Prostate gland (tissue), 2 donors: Measurements from ENCODE around the gene AGTRAP. TPM values are rescaled to one million over a fixed set of nuclear protein-coding genes. Genes with fewer than 3 reads are reported as not detected.

ENCODE experiments used
- DNase-seq: peaks from one replicate; pipeline ENCODE4 v3.0.0-alpha.2; 2019; ENCODE audit warnings: low spot score
- H3K27ac ChIP-seq, 2 donors: fragments of 200-600 bp; sonication (generic); 2 replicates each; pipeline ENCODE4 v1.5.1; 2017 to 2019
- H3K27me3 ChIP-seq: fragments of 200-600 bp; sonication (generic); replicated peaks from 2 replicates; pipeline ENCODE4 v1.5.1; 2019; ENCODE audit not compliant: insufficient read depth
- H3K36me3 ChIP-seq, 2 donors: fragments of 200-600 bp; sonication (generic); 1 replicate in 1 of 2; 2 replicates in 1 of 2; pipeline versions ENCODE4 v1.5.1 to v1.8.1; 2017 to 2019
- H3K4me1 ChIP-seq: fragments of 200-600 bp; sonication (generic); replicated peaks from 2 replicates; pipeline ENCODE4 v1.5.1; 2019
- H3K4me3 ChIP-seq, 2 donors: fragments of 200-600 bp; sonication (generic); 2 replicates each; pipeline ENCODE4 v1.5.1; 2017 to 2019
- H3K9me3 ChIP-seq: fragments of 200-600 bp; sonication (generic); 2 replicates; pipeline ENCODE4 v1.5.1; 2017
- POLR2A ChIP-seq: fragments of 450-650 bp; IDR thresholded peaks from one replicate; pipeline ENCODE4 v1.6.1; 2016; ENCODE audit warnings: antibody characterized with exemption, mild to moderate bottlenecking
- POLR2AphosphoS5 ChIP-seq: sonication (generic); formaldehyde crosslinking; IDR thresholded peaks from one replicate; pipeline ENCODE4 v1.6.1; 2017; ENCODE audit warnings: antibody characterized with exemption
- WGBS: methylation state at CpG from one replicate; pipeline ENCODE4 v1.1.5; 2018; 5-methylcytosine and 5-hydroxymethylcytosine counted together
- intact Hi-C: fragments of 100-400 bp; cut with DNase I; formaldehyde crosslinking; loops from one replicate; pipeline ENCODE4 v1.14.2; 2022
- total RNA-seq, 2 donors: library from RNA; depleted of rRNA; stranded (reverse); fragments of >200 nt; gene quantifications; one replicate each; pipeline ENCODE4 v1.1.0, GENCODE V29; 2016
- TF ChIP-seq, protein P1 (sequence below), 4 experiments: fragments of 200-600 bp in 2 of 4; fragments of 450-650 bp in 2 of 4; sonication (generic) in 2 of 4; IDR thresholded peaks; 1 replicate in 3 of 4; 2 replicates in 1 of 4; pipeline ENCODE4 v1.5.1; 2016 to 2019; ENCODE audit warnings: antibody characterized with exemption in 4 of 4, mild to moderate bottlenecking in 2 of 4, moderate library complexity in 2 of 4

The AGTRAP gene
- total RNA-seq, 2 donors from 2014 or later = 114 to 123 TPM

DNA sequence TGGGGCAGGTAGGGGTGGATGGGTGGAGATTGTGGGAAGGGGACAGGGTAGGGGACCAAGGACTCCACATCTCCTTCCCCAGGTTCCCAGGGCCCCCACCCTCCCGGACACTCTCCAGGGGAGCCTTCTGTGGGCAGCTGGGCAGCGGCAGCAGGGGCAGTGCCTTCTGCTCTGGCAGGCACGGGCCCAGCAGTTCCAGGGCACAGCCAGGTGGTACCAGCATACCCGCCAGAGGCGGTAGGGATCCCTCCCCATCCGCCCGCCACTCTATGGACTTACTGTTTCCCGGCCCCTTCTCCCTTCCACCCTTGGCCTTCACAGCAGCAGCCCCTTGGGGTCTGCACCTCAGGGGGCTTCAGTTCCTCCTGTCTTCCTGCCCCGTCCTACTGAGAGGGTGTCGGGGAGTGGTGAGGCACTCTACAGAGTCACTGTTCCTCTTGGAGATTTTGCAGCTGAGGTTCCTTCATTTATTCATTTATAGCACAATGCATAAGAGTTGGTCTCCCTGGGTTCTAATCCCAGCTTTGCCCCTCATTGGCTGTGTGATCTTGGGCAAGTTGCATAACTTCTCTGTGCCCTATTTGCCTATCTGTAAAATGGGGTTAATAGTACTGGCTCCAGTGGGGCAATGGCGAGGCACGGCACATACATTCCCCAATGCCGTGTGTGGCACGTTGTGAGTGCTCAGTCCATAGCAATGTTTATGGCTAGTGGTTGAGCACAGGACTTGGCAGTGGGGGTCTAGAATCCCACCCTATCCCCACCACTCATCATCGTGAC, 43.1 kb downstream of the AGTRAP start:
- Histone ChIP-seq H3K36me3 (no peaks in the 10 kb centered on the region), H3K27ac (no peak overlapping the region), H3K27me3 (no peaks in the 10 kb centered on the region), H3K4me1 (no peaks in the 10 kb centered on the region), H3K9me3 (no peaks in the 10 kb centered on the region), H3K4me3 (no peak overlapping the region)
- DNase-seq = no peak
- intact Hi-C loops = no loop called here
- WGBS = 85% methylated on average over 15 of the region's 15 CpGs
- TF ChIP-seq POLR2A (no peak), POLR2AphosphoS5 (no peak)
- TF ChIP-seq, protein P1, sequence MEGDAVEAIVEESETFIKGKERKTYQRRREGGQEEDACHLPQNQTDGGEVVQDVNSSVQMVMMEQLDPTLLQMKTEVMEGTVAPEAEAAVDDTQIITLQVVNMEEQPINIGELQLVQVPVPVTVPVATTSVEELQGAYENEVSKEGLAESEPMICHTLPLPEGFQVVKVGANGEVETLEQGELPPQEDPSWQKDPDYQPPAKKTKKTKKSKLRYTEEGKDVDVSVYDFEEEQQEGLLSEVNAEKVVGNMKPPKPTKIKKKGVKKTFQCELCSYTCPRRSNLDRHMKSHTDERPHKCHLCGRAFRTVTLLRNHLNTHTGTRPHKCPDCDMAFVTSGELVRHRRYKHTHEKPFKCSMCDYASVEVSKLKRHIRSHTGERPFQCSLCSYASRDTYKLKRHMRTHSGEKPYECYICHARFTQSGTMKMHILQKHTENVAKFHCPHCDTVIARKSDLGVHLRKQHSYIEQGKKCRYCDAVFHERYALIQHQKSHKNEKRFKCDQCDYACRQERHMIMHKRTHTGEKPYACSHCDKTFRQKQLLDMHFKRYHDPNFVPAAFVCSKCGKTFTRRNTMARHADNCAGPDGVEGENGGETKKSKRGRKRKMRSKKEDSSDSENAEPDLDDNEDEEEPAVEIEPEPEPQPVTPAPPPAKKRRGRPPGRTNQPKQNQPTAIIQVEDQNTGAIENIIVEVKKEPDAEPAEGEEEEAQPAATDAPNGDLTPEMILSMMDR (IDR thresholded peaks at IDR 0.05) = no peak

- H3K4me3 ChIP-seq = no peak overlapping the region
- no peak for DNase-seq
- intact Hi-C loops = no loop called here
- H3K27ac ChIP-seq = no peak overlapping the region
- TF ChIP-seq POLR2AphosphoS5 = no peak
- no peaks in the 10 kb centered on the region for H3K27me3 ChIP-seq
- H3K36me3 ChIP-seq = no peaks in the 10 kb centered on the region
- no peaks in the 10 kb centered on the region for H3K9me3 ChIP-seq
- no peaks in the 10 kb centered on the region for H3K4me1 ChIP-seq
- 93% methylated on average over 10 of the region's 13 CpGs for WGBS
Observed at GRCh38 chr1:11779715-11780379, 43.9 kb downstream of the AGTRAP start.

DNA sequence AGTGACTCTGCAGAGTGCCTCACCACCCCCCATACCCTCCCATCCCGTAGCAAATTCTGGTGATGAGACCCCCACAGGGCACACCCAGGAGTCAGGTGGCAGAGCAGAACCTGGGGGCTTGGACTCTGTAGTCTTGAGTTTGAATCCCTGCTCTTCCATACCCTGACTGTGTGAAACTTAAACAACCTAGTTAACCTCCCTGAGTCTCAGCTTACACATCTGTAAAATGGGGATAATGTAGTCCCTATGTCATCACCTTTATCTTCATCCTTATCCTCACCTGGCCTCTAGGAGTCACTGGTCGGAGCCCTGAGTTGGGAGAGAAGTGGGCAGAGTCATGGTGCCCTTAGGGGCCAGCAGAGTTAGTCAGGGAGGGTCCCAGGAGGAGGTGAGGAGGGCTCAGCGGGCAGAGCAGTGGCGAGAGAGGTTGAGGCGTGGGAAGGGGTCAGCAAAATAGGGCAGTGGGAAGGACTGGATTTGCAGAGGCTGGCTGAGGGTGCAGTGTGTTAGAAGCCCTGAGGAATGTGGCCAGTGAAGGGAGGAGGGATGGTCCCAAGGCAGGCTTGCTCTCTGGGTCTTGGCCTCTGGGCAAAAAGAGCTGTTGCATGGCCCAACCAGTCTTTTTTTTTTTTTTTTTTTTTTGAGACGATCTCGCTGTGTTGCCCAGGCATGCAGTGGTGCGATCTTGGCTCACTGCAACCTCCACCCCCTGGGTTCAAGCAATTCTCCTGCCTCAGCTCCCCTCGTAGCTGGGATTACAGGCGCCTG, 44.6 kb downstream of the AGTRAP start:
- TF ChIP-seq POLR2AphosphoS5 = no peak
- no peak for TF ChIP-seq POLR2A
- TF ChIP-seq, protein P1 (IDR thresholded peaks at IDR 0.05) = no peak
- no peak overlapping the region for H3K27ac ChIP-seq
- intact Hi-C loops = no loop called here
- H3K27me3 ChIP-seq = no peaks in the 10 kb centered on the region
- H3K4me1 ChIP-seq = no peaks in the 10 kb centered on the region
- H3K9me3 ChIP-seq = no peaks in the 10 kb centered on the region
- no peaks in the 10 kb centered on the region for H3K36me3 ChIP-seq
- WGBS = 63% methylated on average over 10 of the region's 10 CpGs
- H3K4me3 ChIP-seq = no peak overlapping the region
- no peak for DNase-seq

DNA sequence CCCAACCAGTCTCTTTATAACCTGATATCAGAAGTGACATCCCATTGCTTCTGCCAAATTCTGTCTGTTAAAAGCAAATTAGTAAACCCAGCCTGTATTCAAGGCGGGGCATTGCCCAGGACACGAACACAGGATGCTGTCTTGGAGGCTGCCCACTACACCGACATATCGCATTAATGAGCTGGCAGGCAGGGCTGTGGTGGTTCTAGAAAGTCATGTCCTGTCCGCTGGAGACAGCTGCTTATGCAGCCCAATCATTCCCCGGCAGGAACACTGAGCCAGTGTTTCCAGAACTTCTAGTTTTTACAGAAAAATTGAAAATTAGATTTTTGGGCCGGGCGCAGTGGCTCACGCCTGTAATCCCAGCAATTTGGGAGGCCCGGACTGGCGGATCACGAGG, 45.4 kb downstream of the AGTRAP start:
- no peaks in the 10 kb centered on the region for H3K4me1 ChIP-seq
- H3K27me3 ChIP-seq = no peaks in the 10 kb centered on the region
- H3K36me3 ChIP-seq = no peaks in the 10 kb centered on the region
- no peak overlapping the region for H3K27ac ChIP-seq
- intact Hi-C loops = no loop called here
- H3K9me3 ChIP-seq = no peaks in the 10 kb centered on the region
- TF ChIP-seq POLR2AphosphoS5 (no peak), POLR2A (no peak)
- 63% methylated on average over 12 of the region's 12 CpGs for WGBS
- DNase-seq = no peak
- H3K4me3 ChIP-seq = no peak overlapping the region

DNA sequence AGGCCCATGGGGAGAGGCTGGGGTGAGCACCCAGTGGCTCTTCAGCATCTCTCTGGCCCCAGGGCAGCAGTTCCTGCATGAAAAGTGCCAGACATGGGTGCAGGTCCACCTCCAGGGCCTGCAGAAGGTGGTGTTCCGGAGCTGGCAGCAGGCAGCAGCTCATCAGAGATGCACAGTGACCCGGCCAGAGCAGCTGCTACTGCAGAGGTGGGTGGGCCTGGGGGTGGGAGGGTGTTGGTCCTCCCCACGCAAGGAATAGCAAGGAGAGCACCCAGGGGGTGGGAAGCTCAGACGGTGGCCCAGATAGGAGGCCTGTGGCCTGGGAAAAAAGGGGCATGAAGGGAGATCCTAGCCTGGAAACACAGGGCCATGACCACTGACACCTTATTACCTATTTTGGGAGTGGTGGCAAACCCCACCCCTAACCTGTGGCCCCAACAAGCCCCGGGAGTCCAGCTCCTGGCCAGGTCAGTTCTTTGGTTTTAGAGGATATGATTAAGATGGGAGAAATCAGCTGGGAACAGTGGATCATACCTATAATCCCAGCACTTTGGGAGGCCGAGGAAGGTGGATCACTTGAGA, 46.3 kb downstream of the AGTRAP start:
- H3K9me3 ChIP-seq = no peaks in the 10 kb centered on the region
- no peaks in the 10 kb centered on the region for H3K27me3 ChIP-seq
- TF ChIP-seq, protein P1 (IDR thresholded peaks at IDR 0.05) = no peak
- TF ChIP-seq POLR2AphosphoS5 = no peak
- no peak for TF ChIP-seq POLR2A
- H3K36me3 ChIP-seq = no peaks in the 10 kb centered on the region
- no peak overlapping the region for H3K4me3 ChIP-seq
- 94% methylated on average over 6 of the region's 6 CpGs for WGBS
- peaks cover 2% of the 10 kb centered on the region for H3K4me1 ChIP-seq
- DNase-seq = no peak
- no peak overlapping the region for H3K27ac ChIP-seq
- intact Hi-C loops = no loop called here
